Liver (tissue), 3 donors: ENCODE results near the gene ZNF222.

Source experiments
- ATF3 ChIP-seq: IDR thresholded peaks from 2 replicates; pipeline ENCODE4 v1.6.1; 2016; ENCODE audit warnings: antibody characterized with exemption
- CTCF ChIP-seq: fragments of 150-350 bp; IDR thresholded peaks from 2 replicates; pipeline ENCODE4 v1.5.1; 2017; ENCODE audit warnings: improper control_type of control experiment, low read depth, low read length; ENCODE audit not compliant: missing input control
- EGR1 ChIP-seq, 2 donors: IDR thresholded peaks; 2 replicates each; pipeline ENCODE4 v1.6.1; 2016 to 2018; ENCODE audit warnings: antibody characterized with exemption in 2 of 2, low read depth in 2 of 2
- FOXA1 ChIP-seq: IDR thresholded peaks from 2 replicates; pipeline ENCODE4 v1.6.1; 2016; ENCODE audit warnings: antibody characterized with exemption
- JUND ChIP-seq, 2 donors: IDR thresholded peaks; 2 replicates each; pipeline ENCODE4 v1.6.1; 2016; ENCODE audit warnings: antibody characterized with exemption in 2 of 2
- MAX ChIP-seq: IDR thresholded peaks from 2 replicates; pipeline ENCODE4 v1.6.1; 2016; ENCODE audit warnings: antibody characterized with exemption
- RAD21 ChIP-seq, 2 donors: IDR thresholded peaks; 2 replicates each; pipeline ENCODE4 v1.6.1; 2016; ENCODE audit warnings: antibody characterized with exemption in 2 of 2, mild to moderate bottlenecking in 2 of 2
- REST ChIP-seq: IDR thresholded peaks from 2 replicates; pipeline ENCODE4 v1.6.1; 2016; ENCODE audit warnings: antibody characterized with exemption, mild to moderate bottlenecking
- RXRA ChIP-seq, 2 donors: IDR thresholded peaks; 2 replicates each; pipeline ENCODE4 v1.6.1; 2017 to 2018; ENCODE audit warnings: antibody characterized with exemption in 2 of 2, mild to moderate bottlenecking in 1 of 2
- TAF1 ChIP-seq: conservative IDR thresholded peaks from 2 replicates; pipeline ENCODE4 v1.6.1; 2016; ENCODE audit warnings: antibody characterized with exemption, mild to moderate bottlenecking
- YY1 ChIP-seq: IDR thresholded peaks from 2 replicates; pipeline ENCODE4 v1.6.1; 2016; ENCODE audit warnings: antibody characterized with exemption, mild to moderate bottlenecking
- ZBTB33 ChIP-seq: IDR thresholded peaks from 2 replicates; pipeline ENCODE4 v1.6.1; 2016; ENCODE audit warnings: antibody characterized with exemption
- donor health status: healthy.
- donor health status: healthy.

- TF ChIP-seq CTCF (no peak), ZBTB33 (no peak), MAX (no peak), RAD21 (IDR thresholded peaks at IDR 0.05) (no peak), REST (no peak), JUND (IDR thresholded peaks at IDR 0.05) (no peak), YY1 (no peak), TAF1 (no peak), ATF3 (no peak), EGR1 (IDR thresholded peaks at IDR 0.05; ENCODE audit: low read depth in 2 of 2) (no peak), RXRA (IDR thresholded peaks at IDR 0.05) (no peak), FOXA1 (no peak)
These were observed 5.7 kb upstream of the ZNF222 start for GRCh38 chr19:44019498-44019897.
